HL-60/S4 treated with retinoic acid at 250 ng/mL for 4 days and 3 days (cell line): ENCODE results near the gene SPACA7.

Experiments
- in situ Hi-C: fragments of 300-500 bp; cut with MboI; formaldehyde crosslinking; loops from 2 replicates; pipeline ENCODE4 v1.7.0; 2022; ENCODE audit warnings: low sequenced_read_pairs

The SPACA7 gene

GRCh38 chr13:112462408-112462807 is 86.3 kb downstream of the SPACA7 start:
- in situ Hi-C loops = no loop called here

GRCh38 chr13:112464720-112465119 is 88.6 kb downstream of the SPACA7 start:
- in situ Hi-C loops = no loop called here

GRCh38 chr13:112465251-112466131 is 89.3 kb downstream of the SPACA7 start:
- in situ Hi-C loops = no loop called here

- in situ Hi-C loops = no loop called here
Measured at GRCh38 chr13:112466132-112467058, 90.2 kb downstream of the SPACA7 start.

GRCh38 chr13:112467236-112467635 is 91.1 kb downstream of the SPACA7 start:
- in situ Hi-C loops = no loop called here

GRCh38 chr13:112468069-112468468 is 91.9 kb downstream of the SPACA7 start:
- in situ Hi-C loops = no loop called here

- in situ Hi-C loops = no loop called here
Measured at GRCh38 chr13:112469071-112469745, 93.1 kb downstream of the SPACA7 start.

- in situ Hi-C loops = no loop called here
Measured at GRCh38 chr13:112473818-112474217, 97.7 kb downstream of the SPACA7 start.

GRCh38 chr13:112474869-112475268 is 98.7 kb downstream of the SPACA7 start:
- in situ Hi-C loops = no loop called here

GRCh38 chr13:112475889-112476288 is 99.7 kb downstream of the SPACA7 start:
- in situ Hi-C loops = no loop called here

- in situ Hi-C loops = no loop called here
Measured at GRCh38 chr13:112477070-112477619, 101.0 kb downstream of the SPACA7 start.

GRCh38 chr13:112479389-112479788 is 103.2 kb downstream of the SPACA7 start:
- in situ Hi-C loops = no loop called here

GRCh38 chr13:112481458-112481857 is 105.3 kb downstream of the SPACA7 start:
- in situ Hi-C loops = no loop called here

- in situ Hi-C loops = no loop called here
Measured at GRCh38 chr13:112483299-112483698, 107.1 kb downstream of the SPACA7 start.
